ENCODE data around the gene PIP4K2C.
"Not testable (repeated sequence)": the region's sequence is repeated elsewhere in the genome, so short reads cannot be mapped to it uniquely, and the experiment has no call there.

Gene PIP4K2C

GRCh38 chr12:57623811-57624390 is 32.9 kb downstream of the PIP4K2C start:
- no peak for DNase-seq

GRCh38 chr12:57624441-57625220 is 33.6 kb downstream of the PIP4K2C start:
- DNase-seq: no peak

GRCh38 chr12:57625261-57626032 is 34.5 kb downstream of the PIP4K2C start:
- DNase-seq: no peak

GRCh38 chr12:57626111-57626920 is 35.3 kb downstream of the PIP4K2C start:
- DNase-seq: no peak

GRCh38 chr12:57626921-57627445 is 36.0 kb downstream of the PIP4K2C start:
- DNase-seq: no peak

GRCh38 chr12:57627501-57628279 is 36.7 kb downstream of the PIP4K2C start:
- DNase-seq: no peak

- DNase-seq: no peak
These were observed 37.5 kb downstream of the PIP4K2C start for GRCh38 chr12:57628280-57629191.

- no peak for DNase-seq
These were observed 39.0 kb downstream of the PIP4K2C start for GRCh38 chr12:57629897-57630471.

GRCh38 chr12:57630891-57631433 is 40.0 kb downstream of the PIP4K2C start:
- DNase-seq: no peak

- no peak for DNase-seq
These were observed 40.6 kb downstream of the PIP4K2C start for GRCh38 chr12:57631566-57632072.

- DNase-seq: no peak
These were observed 41.3 kb downstream of the PIP4K2C start for GRCh38 chr12:57632073-57632957.

GRCh38 chr12:57632958-57633840 is 42.2 kb downstream of the PIP4K2C start, which contains the start of gene B4GALNT1:
Gene B4GALNT1 (minus strand): TSS chr12:57633201. CDS start chr12:57632132, 1,069 bp downstream.
- DNase-seq: peak; percentile 9 to 22

GRCh38 chr12:57636731-57637130 is 45.7 kb downstream of the PIP4K2C start:
- not testable (repeated sequence) for DNase-seq

GRCh38 chr12:57637364-57637763 is 46.4 kb downstream of the PIP4K2C start:
- no peak for DNase-seq

- no peak for DNase-seq
These were observed 47.1 kb downstream of the PIP4K2C start for GRCh38 chr12:57638096-57638495.

- no peak for DNase-seq
These were observed 49.4 kb downstream of the PIP4K2C start for GRCh38 chr12:57640175-57641042.
